HUDEP-2 (cell line): Measurements from ENCODE around the gene ATP8B1.

Source experiments
- DNase-seq, 76 experiments: peaks; one replicate each; lab custom pipeline; 2025; ENCODE audit not compliant: unreplicated experiment in 76 of 76; lab: John Stamatoyannopoulos, UW

ATP8B1 gene

GRCh38 chr18:57771193-57771592, 31.9 kb downstream of the ATP8B1 start:
- DNase-seq: no peak

- no peak for DNase-seq
Measured at GRCh38 chr18:57768537-57769326, 34.4 kb downstream of the ATP8B1 start.

GRCh38 chr18:57767259-57768050, 35.7 kb downstream of the ATP8B1 start:
- DNase-seq: no peak

GRCh38 chr18:57764995-57765394, 38.1 kb downstream of the ATP8B1 start:
- no peak for DNase-seq

- DNase-seq: no peak
Measured at GRCh38 chr18:57764087-57764486, 39.0 kb downstream of the ATP8B1 start.

GRCh38 chr18:57762686-57763085, 40.4 kb downstream of the ATP8B1 start:
- DNase-seq: no peak

GRCh38 chr18:57759650-57760049, 43.5 kb downstream of the ATP8B1 start:
- no peak for DNase-seq

GRCh38 chr18:57755473-57756067, 47.5 kb downstream of the ATP8B1 start:
- no peak for DNase-seq

- no peak for DNase-seq
Measured at GRCh38 chr18:57754577-57755338, 48.4 kb downstream of the ATP8B1 start.

- no peak for DNase-seq
Measured at GRCh38 chr18:57753063-57753462, 50.1 kb downstream of the ATP8B1 start.

- DNase-seq: no peak
Measured at GRCh38 chr18:57749604-57749970, 53.5 kb downstream of the ATP8B1 start.

- DNase-seq: no peak
Measured at GRCh38 chr18:57748770-57749603, 54.1 kb downstream of the ATP8B1 start.

- no peak for DNase-seq
Measured at GRCh38 chr18:57747809-57748680, 55.1 kb downstream of the ATP8B1 start.

- no peak for DNase-seq
Measured at GRCh38 chr18:57744211-57744694, 58.9 kb downstream of the ATP8B1 start.

- DNase-seq: no peak
Measured at GRCh38 chr18:57743008-57743407, 60.1 kb downstream of the ATP8B1 start.

GRCh38 chr18:57741273-57741672, 61.8 kb downstream of the ATP8B1 start:
- DNase-seq: no peak

- no peak for DNase-seq
Measured at GRCh38 chr18:57738078-57738477, 65.0 kb downstream of the ATP8B1 start.

- DNase-seq: no peak
Measured at GRCh38 chr18:57737400-57738060, 65.6 kb downstream of the ATP8B1 start.
